Endothelial cell of umbilical vein (primary cell): Measurements from ENCODE around the gene RABEP2. TPM values are rescaled to one million over a fixed set of nuclear protein-coding genes. Genes with fewer than 3 reads are reported as not detected.

Experiments used
- BruUV-seq: library from RNA; stranded (reverse); fragments of 400-500 nt; replicated peaks from 2 replicates; lab custom pipeline; 2021; lab: Mats Ljungman, UMichigan
- CTCF ChIA-PET: fragments of 300-600, 350-600 bp; sonication (Branson Sonifier 250); formaldehyde crosslinking; loops from one replicate; lab custom pipeline; 2021; ENCODE audit warnings: antibody characterized with exemption, inconsistent platforms; lab: Charles Lee
- POLR2A ChIA-PET: fragments of 300-600, 350-600 bp; sonication (Branson Sonifier 250); formaldehyde crosslinking; loops from one replicate; lab custom pipeline; 2021; ENCODE audit warnings: antibody characterized with exemption, inconsistent platforms; lab: Charles Lee
- DNase-seq: peaks from one replicate; pipeline ENCODE4 v3.0.0-alpha.2; 2011; ENCODE audit warnings: low read depth, low spot score
- FAIRE-seq: peaks from 2 replicates; lab custom pipeline; 2011; peaks lifted over from hg19 to GRCh38; lab: Jason Lieb, UNC
- H2AFZ ChIP-seq: 2 replicates; pipeline ENCODE4 v1.6.0; 2012; ENCODE audit warnings: low read depth, low read length, control low read depth, inconsistent platforms
- H3K27ac ChIP-seq: 2 replicates; pipeline ENCODE4 v1.5.1; 2011; ENCODE audit warnings: low read depth, mild to moderate bottlenecking, control low read depth, low read length, moderate library complexity; ENCODE audit not compliant: insufficient read depth
- H3K27me3 ChIP-seq, 2 experiments: 2 replicates each; pipeline versions ENCODE4 v1.6.0 to v1.6.1; 2011; ENCODE audit warnings: low read length in 2 of 2, mixed read lengths in 1 of 2; ENCODE audit not compliant: control insufficient read depth in 2 of 2, insufficient read depth in 2 of 2
- H3K36me3 ChIP-seq, 2 experiments: 2 replicates in 1 of 2; 3 replicates in 1 of 2; pipeline ENCODE4 v1.5.1; 2011; ENCODE audit warnings: low read length in 2 of 2, mild to moderate bottlenecking in 1 of 2, moderate library complexity in 1 of 2; ENCODE audit not compliant: control insufficient read depth in 2 of 2, insufficient read depth in 2 of 2; ENCODE audit errors: extremely low read depth in 1 of 2
- H3K4me1 ChIP-seq: 3 replicates; pipeline ENCODE4 v1.5.1; 2011; ENCODE audit warnings: mild to moderate bottlenecking, low read length; ENCODE audit not compliant: control insufficient read depth, insufficient read depth; ENCODE audit errors: extremely low read depth
- H3K4me2 ChIP-seq: 2 replicates; pipeline ENCODE4 v1.6.1; 2011; ENCODE audit warnings: low read length, control low read depth, mixed read lengths; ENCODE audit not compliant: insufficient read depth
- H3K4me3 ChIP-seq, 3 experiments: fragments of 200-600 bp in 1 of 3; sonication (generic), shearing (Covaris generic) in 1 of 3; replicated peaks in 1 of 3; 2 replicates each; pipeline ENCODE4 v1.5.1; 2011 to 2016; ENCODE audit warnings: control low read depth in 3 of 3, low read length in 3 of 3, mild to moderate bottlenecking in 2 of 3, inconsistent platforms in 1 of 3, low read depth in 1 of 3, moderate library complexity in 1 of 3; ENCODE audit not compliant: insufficient read depth in 1 of 3
- H3K79me2 ChIP-seq: 2 replicates; pipeline ENCODE4 v1.6.0; 2012; ENCODE audit warnings: low read length, inconsistent platforms; ENCODE audit not compliant: control insufficient read depth, insufficient read depth
- H3K9ac ChIP-seq: replicated peaks from 2 replicates; pipeline ENCODE3; 2011; ENCODE audit warnings: low read length, control low read depth; ENCODE audit not compliant: insufficient read depth; ENCODE audit errors: extremely low read depth
- H3K9me1 ChIP-seq: replicated peaks from 3 replicates; pipeline ENCODE4 v1.6.0; 2011; ENCODE audit warnings: mild to moderate bottlenecking, low read length; ENCODE audit not compliant: control insufficient read depth, insufficient read depth; ENCODE audit errors: extremely low read depth
- H3K9me3 ChIP-seq: replicated peaks from 2 replicates; pipeline ENCODE4 v1.5.1; 2012; ENCODE audit warnings: low read length, inconsistent platforms; ENCODE audit not compliant: control insufficient read depth, insufficient read depth
- H4K20me1 ChIP-seq: replicated peaks from 2 replicates; pipeline ENCODE3; 2011; ENCODE audit warnings: mild to moderate bottlenecking, low read length; ENCODE audit not compliant: control insufficient read depth, insufficient read depth; ENCODE audit errors: extremely low read depth
- CTCF ChIP-seq, 2 donors: IDR thresholded peaks; 1 replicate in 1 of 2; 2 replicates in 1 of 2; pipeline ENCODE4 v1.5.1; 2011; ENCODE audit warnings: low read length in 2 of 2, mild to moderate bottlenecking in 2 of 2, moderate library complexity in 2 of 2, control low read depth in 1 of 2, inconsistent platforms in 1 of 2, low read depth in 1 of 2; ENCODE audit not compliant: insufficient read depth in 1 of 2; ENCODE audit errors: extremely low read depth in 1 of 2
- EZH2 ChIP-seq: IDR thresholded peaks from 2 replicates; pipeline ENCODE4 v1.6.1; 2012; ENCODE audit warnings: borderline replicate concordance, low read depth, mild to moderate bottlenecking, moderate library complexity, low read length, inconsistent platforms; ENCODE audit not compliant: severe bottlenecking
- FOS ChIP-seq: IDR thresholded peaks from 2 replicates; pipeline ENCODE4 v1.6.1; 2011; ENCODE audit warnings: mild to moderate bottlenecking, low read length, moderate library complexity, borderline replicate concordance; ENCODE audit not compliant: insufficient read depth
- GATA2 ChIP-seq: IDR thresholded peaks from 2 replicates; pipeline ENCODE4 v1.7.0; 2011; ENCODE audit warnings: low read depth, mild to moderate bottlenecking, moderate library complexity, mixed read lengths, low read length; ENCODE audit not compliant: insufficient read length, insufficient read depth
- JUN ChIP-seq: IDR thresholded peaks from 2 replicates; pipeline ENCODE4 v1.6.1; 2011; ENCODE audit warnings: borderline replicate concordance, low read depth; ENCODE audit not compliant: insufficient read length, insufficient read depth
- MAX ChIP-seq: IDR thresholded peaks from 2 replicates; pipeline ENCODE4 v1.6.1; 2011; ENCODE audit not compliant: insufficient read depth, insufficient read length
- MYC ChIP-seq: IDR thresholded peaks from one replicate; pipeline ENCODE4 v1.6.1; 2011; ENCODE audit warnings: mild to moderate bottlenecking, low read depth, low read length
- POLR2A ChIP-seq: IDR thresholded peaks from 2 replicates; pipeline ENCODE4 v1.6.1; 2012; ENCODE audit warnings: low read depth, mild to moderate bottlenecking, control low read depth, low read length
- POLR2AphosphoS5 ChIP-seq: IDR thresholded peaks from 2 replicates; pipeline ENCODE4 v1.6.1; 2012; ENCODE audit warnings: low read depth, mild to moderate bottlenecking, control low read depth, low read length, moderate library complexity; ENCODE audit not compliant: insufficient read depth
- dilution Hi-C: fragments of 300-500 bp; cut with MboI; formaldehyde crosslinking; loops from one replicate; pipeline ENCODE4 v1.15.0; 2019; ENCODE audit warnings: low sequenced_read_pairs; ENCODE audit not compliant: extremely low pct_ligation_motif_present
- intact Hi-C: fragments of 100-400 bp; cut with micrococcal nuclease; formaldehyde crosslinking; loops from one replicate; pipeline ENCODE4 v1.10.0; 2022
- polyA plus RNA-seq, 4 experiments: library from polyadenylated mRNA; depleted of rRNA in 3 of 4; stranded (reverse) in 3 of 4; unstranded in 1 of 4; fragments of >200 nt; gene quantifications; 2 replicates each; pipeline versions ENCODE4 v1.2.1 to v1.2.3, GENCODE V29; 2011 to 2012; ENCODE audit warnings: missing spikeins in 1 of 4
- total RNA-seq: library from RNA; stranded (reverse); gene quantifications from 2 replicates; pipeline ENCODE4 v1.2.3, GENCODE V29; 2021

The RABEP2 gene
- total and polyA plus RNA-seq, 2 donors (not counting 3 experiments of a cell fraction or from before 2014, with no cell fraction given), result 25.9 to 37.4 TPM

GRCh38 chr16:28923231-28923587, 1.8 kb downstream of the RABEP2 start:
- dilution Hi-C loops, result no loop called here
- POLR2A ChIA-PET, result no interaction called here

More at GRCh38 chr16:28923231-28923587, 1.8 kb downstream of the RABEP2 start:
- Histone ChIP-seq H3K36me3 (peaks cover 0 to 7% of the 10 kb centered on the region in 2 experiments), H3K4me1 (no peaks in the 10 kb centered on the region), H3K79me2 (no peaks in the 10 kb centered on the region), H3K27ac (no peak overlapping the region), H3K27me3 (no peaks in the 10 kb centered on the region), H3K9me3 (no peaks in the 10 kb centered on the region), H3K9ac (no peak overlapping the region), H3K4me2 (no peak overlapping the region), H2AFZ (no peak overlapping the region), H3K9me1 (no peaks in the 10 kb centered on the region), H3K4me3 (no peak overlapping the region), H4K20me1 (no peaks in the 10 kb centered on the region)
- FAIRE-seq, result no peak
- DNase-seq, result no peak
- no peak for TF ChIP-seq MYC
- no peak for TF ChIP-seq MAX
- no peak for TF ChIP-seq POLR2A
- no peak for TF ChIP-seq GATA2
- TF ChIP-seq EZH2, result no peak
- no peak for TF ChIP-seq CTCF (IDR thresholded peaks at IDR 0.05; ENCODE audit: extremely low read depth in 1 of 2, insufficient read depth in 1 of 2, low read depth in 1 of 2, low read length in 2 of 2)
- TF ChIP-seq JUN, result no peak
- no peak for TF ChIP-seq POLR2AphosphoS5
- TF ChIP-seq FOS, result no peak
- CTCF ChIA-PET, result interaction anchor here (0.9 to 2.2 kb wide), 5 partner anchors 12 to 22 kb away, joined by 3 to 8 read pairs (median 4); no protein-coding TSS in a partner anchor
- intact Hi-C loops, result no loop called here
- no TSS peak for BruUV-seq
